Stimulated activated CD4-positive, alpha-beta T cell treated with anti-CD3 and anti-CD28 coated beads, Interleukin-12 subunit alpha, Interleukin-12 subunit beta, amount 100 ng/mL, for 4 hours (primary cell): ENCODE measurements around the gene TCEAL9.
"Not testable (repeated sequence)": the region's sequence is repeated elsewhere in the genome, so short reads cannot be mapped to it uniquely, and the experiment has no call there.

ENCODE experiments used
- DNase-seq: peaks from one replicate; pipeline ENCODE4 v3.0.0-alpha.2; 2020

Gene TCEAL9

GRCh38 chrX:103356130-103356798, at the start of gene TCEAL9:
TSS of gene TCEAL9 (plus strand) at chrX:103356506. CDS start at chrX:103357685, 1,179 bp downstream.
- DNase-seq: no peak

- DNase-seq: no peak
Observed at GRCh38 chrX:103309860-103310554, 46.3 kb upstream of the TCEAL9 start.

GRCh38 chrX:103310555-103311398, 45.5 kb upstream of the TCEAL9 start, which contains the start of gene BEX2:
TSS of gene BEX2 (minus strand) at chrX:103310990. CDS start at chrX:103309976, 1,014 bp downstream.
- DNase-seq: peak; percentile 77

GRCh38 chrX:103311399-103311780, 44.9 kb upstream of the TCEAL9 start:
- DNase-seq: no peak

- no peak for DNase-seq
Observed at GRCh38 chrX:103329991-103330390, 26.3 kb upstream of the TCEAL9 start, which contains the start of gene TCEAL7. TSS of gene TCEAL7 (plus strand) at chrX:103330239. CDS start at chrX:103331404, 1,165 bp downstream.

- DNase-seq: no peak
Observed at GRCh38 chrX:103330681-103331288, 25.5 kb upstream of the TCEAL9 start.

- DNase-seq: no peak
Observed at GRCh38 chrX:103338663-103339062, 17.6 kb upstream of the TCEAL9 start.

GRCh38 chrX:103343105-103343504, 13.2 kb upstream of the TCEAL9 start:
- DNase-seq: peak; percentile 22

- DNase-seq: no peak
Observed at GRCh38 chrX:103344606-103345005, 11.7 kb upstream of the TCEAL9 start.

- no peak for DNase-seq
Observed at GRCh38 chrX:103347682-103348397, 8.5 kb upstream of the TCEAL9 start.

- peak; percentile 1 for DNase-seq
Observed at GRCh38 chrX:103356858-103357257, 552 bp downstream of the TCEAL9 start.

GRCh38 chrX:103357871-103358270, 1.6 kb downstream of the TCEAL9 start:
- no peak for DNase-seq

GRCh38 chrX:103359605-103360004, 3.3 kb downstream of the TCEAL9 start:
- not testable (repeated sequence) for DNase-seq

- DNase-seq: no peak
Observed at GRCh38 chrX:103360092-103360491, 3.8 kb downstream of the TCEAL9 start.

- no peak for DNase-seq
Observed at GRCh38 chrX:103360916-103361315, 4.6 kb downstream of the TCEAL9 start.

- no peak for DNase-seq
Observed at GRCh38 chrX:103361798-103362197, 5.5 kb downstream of the TCEAL9 start.

- no peak for DNase-seq
Observed at GRCh38 chrX:103362474-103362873, 6.2 kb downstream of the TCEAL9 start.

- DNase-seq: no peak
Observed at GRCh38 chrX:103363046-103363445, 6.7 kb downstream of the TCEAL9 start.

- no peak for DNase-seq
Observed at GRCh38 chrX:103367502-103367901, 11.2 kb downstream of the TCEAL9 start.

- no peak for DNase-seq
Observed at GRCh38 chrX:103369479-103369878, 13.2 kb downstream of the TCEAL9 start.

GRCh38 chrX:103372886-103373285, 16.6 kb downstream of the TCEAL9 start:
- DNase-seq: no peak

GRCh38 chrX:103373581-103373980, 17.3 kb downstream of the TCEAL9 start:
- DNase-seq: no peak
